ENCODE results near the gene RFX2. TPM values are rescaled to one million over a fixed set of nuclear protein-coding genes. Genes with fewer than 3 reads are reported as not detected.

Gene RFX2
- total and polyA plus RNA-seq, 2 experiments from 2014 or later = 2.3 to 4.9 TPM

DNA sequence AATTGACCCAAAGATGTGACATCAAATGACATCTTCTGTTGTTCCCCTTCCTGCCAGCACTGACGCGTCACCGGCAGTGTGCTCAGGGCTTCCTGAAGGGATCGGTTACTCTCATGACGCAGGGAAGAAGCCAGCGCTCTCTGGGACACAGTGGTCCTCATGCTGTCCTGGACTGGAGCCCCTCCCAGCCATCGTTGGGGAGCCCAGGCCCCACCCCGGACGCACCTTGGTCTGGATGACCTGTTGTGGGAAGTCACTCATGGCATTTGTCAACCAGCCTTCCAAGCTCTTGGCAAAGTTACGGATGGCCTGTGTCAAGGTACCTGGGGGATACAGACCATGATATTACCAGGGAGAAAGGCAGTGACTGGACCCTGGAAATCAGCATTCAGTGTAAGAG lies 106.3 kb downstream of the RFX2 start:
- Histone ChIP-seq H3K79me2 (no peaks in the 10 kb centered on the region), H3K27me3 (no peaks in the 10 kb centered on the region), H2AFZ (no peak overlapping the region), H4K20me1 (ENCODE audit: insufficient read depth, poor library complexity, severe bottlenecking) (no peaks in the 10 kb centered on the region), H3K9me2 (replicated peaks; ENCODE audit: insufficient read depth) (no peaks in the 10 kb centered on the region), H3K9me3 (ENCODE audit: low read depth) (no peaks in the 10 kb centered on the region), H3K4me3 (no peak overlapping the region), H3K36me3 (replicated peaks; ENCODE audit: insufficient read depth, low read depth) (no peaks in the 10 kb centered on the region), H3K4me2 (no peak overlapping the region), H3K27ac (no peak overlapping the region), H3K4me1 (ENCODE audit: insufficient read depth) (no peaks in the 10 kb centered on the region)
- 86% methylated on average over 10 of the region's 10 CpGs for WGBS (ENCODE audit: low lambda C conversion rate, missing lambda C conversion rate)
- TF ChIP-seq, protein P1, sequence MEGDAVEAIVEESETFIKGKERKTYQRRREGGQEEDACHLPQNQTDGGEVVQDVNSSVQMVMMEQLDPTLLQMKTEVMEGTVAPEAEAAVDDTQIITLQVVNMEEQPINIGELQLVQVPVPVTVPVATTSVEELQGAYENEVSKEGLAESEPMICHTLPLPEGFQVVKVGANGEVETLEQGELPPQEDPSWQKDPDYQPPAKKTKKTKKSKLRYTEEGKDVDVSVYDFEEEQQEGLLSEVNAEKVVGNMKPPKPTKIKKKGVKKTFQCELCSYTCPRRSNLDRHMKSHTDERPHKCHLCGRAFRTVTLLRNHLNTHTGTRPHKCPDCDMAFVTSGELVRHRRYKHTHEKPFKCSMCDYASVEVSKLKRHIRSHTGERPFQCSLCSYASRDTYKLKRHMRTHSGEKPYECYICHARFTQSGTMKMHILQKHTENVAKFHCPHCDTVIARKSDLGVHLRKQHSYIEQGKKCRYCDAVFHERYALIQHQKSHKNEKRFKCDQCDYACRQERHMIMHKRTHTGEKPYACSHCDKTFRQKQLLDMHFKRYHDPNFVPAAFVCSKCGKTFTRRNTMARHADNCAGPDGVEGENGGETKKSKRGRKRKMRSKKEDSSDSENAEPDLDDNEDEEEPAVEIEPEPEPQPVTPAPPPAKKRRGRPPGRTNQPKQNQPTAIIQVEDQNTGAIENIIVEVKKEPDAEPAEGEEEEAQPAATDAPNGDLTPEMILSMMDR (IDR thresholded peaks at IDR 0.05; ENCODE audit: poor library complexity) = no peak
- TF ChIP-seq EZH2phosphoT487 (IDR thresholded peaks at IDR 0.05; ENCODE audit: low read depth, severe bottlenecking, unreplicated experiment) (no peak), EZH2 (IDR thresholded peaks at IDR 0.05; ENCODE audit: borderline replicate concordance) (no peak)
- no peak for DNase-seq (ENCODE audit: low spot score)

DNA sequence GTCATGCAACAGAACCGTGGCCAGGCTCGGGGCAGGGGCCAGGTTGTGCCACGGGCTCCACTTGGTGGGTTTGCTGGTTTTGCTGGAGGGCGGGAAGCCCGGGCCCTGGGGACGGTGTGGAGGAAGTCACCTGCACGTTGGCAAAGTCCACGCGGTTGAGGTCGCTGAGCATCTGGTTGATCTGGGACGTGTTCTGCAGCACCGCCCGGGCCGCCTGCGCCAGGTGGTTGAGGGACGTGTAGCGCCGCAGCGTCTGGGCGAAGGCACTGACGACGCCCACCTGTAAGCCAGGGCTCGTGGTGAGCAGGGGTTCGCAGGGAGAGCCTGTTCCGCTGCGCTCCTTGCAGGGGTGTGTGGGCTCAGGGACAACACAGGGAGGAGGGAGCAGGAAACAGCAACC lies 107.7 kb downstream of the RFX2 start:
- TF ChIP-seq EZH2 (IDR thresholded peaks at IDR 0.05; ENCODE audit: borderline replicate concordance) = no peak
- 95% methylated on average over 26 of the region's 26 CpGs for WGBS (ENCODE audit: low lambda C conversion rate, missing lambda C conversion rate)
- H3K4me1 ChIP-seq (ENCODE audit: insufficient read depth) = no peaks in the 10 kb centered on the region
- no peaks in the 10 kb centered on the region for H3K79me2 ChIP-seq
- H4K20me1 ChIP-seq (ENCODE audit: insufficient read depth, poor library complexity, severe bottlenecking) = no peaks in the 10 kb centered on the region
- no peak for DNase-seq (ENCODE audit: low spot score)
- no peak overlapping the region for H2AFZ ChIP-seq
- no peaks in the 10 kb centered on the region for H3K36me3 ChIP-seq (replicated peaks; ENCODE audit: insufficient read depth, low read depth)
- H3K9me3 ChIP-seq (ENCODE audit: low read depth) = no peaks in the 10 kb centered on the region
- no peak overlapping the region for H3K4me2 ChIP-seq
- no peaks in the 10 kb centered on the region for H3K9me2 ChIP-seq (replicated peaks; ENCODE audit: insufficient read depth)
- H3K27ac ChIP-seq = no peak overlapping the region
- no peak overlapping the region for H3K4me3 ChIP-seq
- H3K27me3 ChIP-seq = no peaks in the 10 kb centered on the region

DNA sequence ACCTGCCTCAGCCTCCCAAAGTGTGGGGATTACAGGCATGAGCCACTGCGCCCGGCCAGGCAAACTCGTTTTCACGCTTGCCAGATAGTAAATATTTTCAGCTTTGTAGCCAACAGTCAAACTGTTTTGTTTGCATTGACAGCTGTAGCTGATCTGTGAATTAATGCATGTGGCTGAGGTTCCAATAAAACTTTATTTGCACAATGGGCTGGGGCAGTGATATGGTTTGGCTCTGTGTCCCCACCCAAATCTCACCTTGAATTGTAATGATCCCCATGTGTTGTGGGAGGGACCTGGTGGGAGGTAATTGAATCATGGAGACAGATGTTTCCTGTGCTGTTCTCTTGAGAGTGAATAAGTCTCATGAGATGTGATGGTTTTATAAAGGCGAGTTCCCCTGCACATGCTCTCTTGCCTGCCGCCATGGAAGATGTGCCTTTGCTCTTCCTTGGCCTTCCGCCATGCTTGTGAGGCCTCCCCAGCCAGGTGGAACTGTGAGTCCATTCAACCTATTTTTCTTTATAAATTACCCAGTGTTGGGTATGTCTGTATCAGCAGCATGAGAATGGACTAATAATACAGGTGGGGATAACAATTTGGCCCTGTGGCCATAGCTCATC lies 110.0 kb downstream of the RFX2 start:
- Histone ChIP-seq H4K20me1 (ENCODE audit: insufficient read depth, poor library complexity, severe bottlenecking) (no peaks in the 10 kb centered on the region), H3K4me2 (no peak overlapping the region), H3K79me2 (no peaks in the 10 kb centered on the region), H3K27ac (no peak overlapping the region), H2AFZ (no peak overlapping the region), H3K4me3 (no peak overlapping the region), H3K27me3 (no peaks in the 10 kb centered on the region), H3K36me3 (replicated peaks; ENCODE audit: insufficient read depth, low read depth) (no peaks in the 10 kb centered on the region), H3K4me1 (ENCODE audit: insufficient read depth) (no peaks in the 10 kb centered on the region), H3K9me2 (replicated peaks; ENCODE audit: insufficient read depth) (no peaks in the 10 kb centered on the region), H3K9me3 (ENCODE audit: low read depth) (no peaks in the 10 kb centered on the region)
- WGBS (ENCODE audit: low lambda C conversion rate, missing lambda C conversion rate) = 83% methylated on average over 7 of the region's 7 CpGs
- no peak for DNase-seq (ENCODE audit: low spot score)
- TF ChIP-seq EZH2phosphoT487 (IDR thresholded peaks at IDR 0.05; ENCODE audit: low read depth, severe bottlenecking, unreplicated experiment) = no peak
- TF ChIP-seq, protein P1 (IDR thresholded peaks at IDR 0.05; ENCODE audit: poor library complexity) = no peak
- no peak for TF ChIP-seq EZH2 (IDR thresholded peaks at IDR 0.05; ENCODE audit: borderline replicate concordance)

DNA sequence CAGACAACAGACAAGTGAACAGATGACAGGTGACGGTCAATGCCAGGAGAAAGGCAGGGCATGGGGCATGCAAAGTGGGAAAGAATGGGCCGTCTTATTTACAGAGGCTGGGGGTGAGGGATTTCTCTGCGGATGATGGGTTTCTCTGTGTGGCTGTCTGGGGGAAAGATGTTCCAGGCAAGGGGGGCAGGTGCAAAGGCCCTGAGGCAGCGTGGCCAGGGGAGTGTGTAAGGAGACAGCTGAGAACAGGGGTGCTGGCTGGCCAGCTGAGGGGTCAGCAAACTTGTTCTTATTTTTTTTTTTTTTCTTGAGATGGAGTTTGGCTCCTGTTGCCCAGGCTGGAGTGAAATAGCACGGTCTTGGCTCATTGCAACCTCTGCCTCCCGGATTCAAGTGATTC lies 110.6 kb downstream of the RFX2 start:
- no peak overlapping the region for H2AFZ ChIP-seq
- H3K4me2 ChIP-seq = no peak overlapping the region
- TF ChIP-seq, protein P1 (IDR thresholded peaks at IDR 0.05; ENCODE audit: poor library complexity) = no peak
- TF ChIP-seq EZH2 (IDR thresholded peaks at IDR 0.05; ENCODE audit: borderline replicate concordance) (no peak), EZH2phosphoT487 (IDR thresholded peaks at IDR 0.05; ENCODE audit: low read depth, severe bottlenecking, unreplicated experiment) (no peak)
- no peaks in the 10 kb centered on the region for H3K9me3 ChIP-seq (ENCODE audit: low read depth)
- H3K36me3 ChIP-seq (replicated peaks; ENCODE audit: insufficient read depth, low read depth) = no peaks in the 10 kb centered on the region
- H3K4me1 ChIP-seq (ENCODE audit: insufficient read depth) = no peaks in the 10 kb centered on the region
- no peak overlapping the region for H3K27ac ChIP-seq
- no peak overlapping the region for H3K4me3 ChIP-seq
- H3K9me2 ChIP-seq (replicated peaks; ENCODE audit: insufficient read depth) = no peaks in the 10 kb centered on the region
- WGBS (ENCODE audit: low lambda C conversion rate, missing lambda C conversion rate) = 95% methylated on average over 6 of the region's 6 CpGs
- H3K79me2 ChIP-seq = no peaks in the 10 kb centered on the region
- DNase-seq (ENCODE audit: low spot score) = no peak
- H4K20me1 ChIP-seq (ENCODE audit: insufficient read depth, poor library complexity, severe bottlenecking) = no peaks in the 10 kb centered on the region
- no peaks in the 10 kb centered on the region for H3K27me3 ChIP-seq
